DMS53 treated with DMSO at 0.1 percent for 48 hours (cell line): Measurements from ENCODE around the gene SMG9.

Experiments
- DNase-seq: peaks from one replicate; lab custom pipeline; 2025; ENCODE audit not compliant: unreplicated experiment; lab: John Stamatoyannopoulos, UW

Gene SMG9, protein sequence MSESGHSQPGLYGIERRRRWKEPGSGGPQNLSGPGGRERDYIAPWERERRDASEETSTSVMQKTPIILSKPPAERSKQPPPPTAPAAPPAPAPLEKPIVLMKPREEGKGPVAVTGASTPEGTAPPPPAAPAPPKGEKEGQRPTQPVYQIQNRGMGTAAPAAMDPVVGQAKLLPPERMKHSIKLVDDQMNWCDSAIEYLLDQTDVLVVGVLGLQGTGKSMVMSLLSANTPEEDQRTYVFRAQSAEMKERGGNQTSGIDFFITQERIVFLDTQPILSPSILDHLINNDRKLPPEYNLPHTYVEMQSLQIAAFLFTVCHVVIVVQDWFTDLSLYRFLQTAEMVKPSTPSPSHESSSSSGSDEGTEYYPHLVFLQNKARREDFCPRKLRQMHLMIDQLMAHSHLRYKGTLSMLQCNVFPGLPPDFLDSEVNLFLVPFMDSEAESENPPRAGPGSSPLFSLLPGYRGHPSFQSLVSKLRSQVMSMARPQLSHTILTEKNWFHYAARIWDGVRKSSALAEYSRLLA

DNA sequence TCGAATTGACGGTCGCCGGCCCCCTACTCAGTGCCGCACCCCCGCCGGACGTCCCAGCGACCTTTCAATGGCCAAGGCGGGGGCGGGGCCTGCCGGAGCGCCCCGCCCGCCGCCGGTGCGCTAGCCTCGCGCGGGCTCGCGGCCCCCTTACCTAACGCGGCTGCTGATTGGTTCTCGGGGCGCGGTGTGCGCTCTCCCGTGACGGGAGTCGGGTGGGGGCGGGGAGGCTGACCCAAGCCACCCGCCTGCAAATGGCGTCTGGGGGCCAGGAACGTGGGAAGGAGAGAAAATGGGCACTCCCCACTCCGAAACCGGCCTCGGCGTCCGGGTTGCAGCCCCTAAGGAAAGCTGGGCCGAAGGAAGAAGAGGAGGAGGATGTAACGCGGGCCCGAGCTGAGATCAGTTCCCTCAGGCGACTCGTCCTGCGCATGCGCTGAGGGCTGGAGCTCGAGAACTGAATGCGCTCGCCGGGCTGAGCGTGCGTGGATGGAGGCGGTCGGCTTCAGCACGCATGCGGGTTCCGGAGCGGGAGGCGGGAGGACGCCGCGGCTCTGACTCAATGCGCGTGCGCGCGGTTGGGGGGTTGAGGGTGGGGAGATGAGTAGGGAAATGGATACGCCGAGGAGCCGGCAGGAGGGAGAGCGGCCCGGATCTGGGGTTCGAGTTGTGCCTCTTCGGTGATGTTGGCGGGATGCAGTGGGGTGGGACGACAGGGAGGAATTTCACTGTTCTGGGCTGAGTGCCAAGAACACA lies at the start of gene SMG9:
Gene SMG9 (minus strand): TSS at position 460 of the 753 bp plus-strand sequence. CDS start 4,221 bp downstream, outside the sequence.
- peak; percentile 93 for DNase-seq

DNA sequence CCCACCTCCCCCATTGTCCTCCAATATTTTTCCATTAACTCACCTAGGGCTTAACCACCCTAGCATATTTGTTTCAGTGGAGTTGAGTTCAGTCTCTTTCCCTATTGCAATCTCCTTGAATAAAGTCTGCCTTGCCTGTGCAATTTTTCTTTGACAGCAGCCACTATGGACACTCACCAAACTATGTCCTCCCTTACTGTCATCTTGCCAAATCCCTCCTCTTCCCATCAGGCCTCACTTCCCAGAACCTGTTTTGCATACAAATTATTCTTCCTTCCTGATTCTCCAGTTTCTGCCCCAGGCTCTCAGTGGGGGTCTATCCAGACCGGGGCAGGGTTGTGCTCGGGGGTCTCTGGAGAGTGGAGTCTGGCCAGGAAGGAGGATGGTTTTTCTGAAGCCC lies 49.7 kb upstream of the SMG9 start:
- no peak for DNase-seq

GRCh38 chr19:43802216-43802951 lies 47.6 kb upstream of the SMG9 start, which contains the start of gene LYPD5:
LYPD5 (minus strand) TSS chr19:43802447; CDS start chr19:43802380, 67 bp downstream.
- DNase-seq, result no peak

DNA sequence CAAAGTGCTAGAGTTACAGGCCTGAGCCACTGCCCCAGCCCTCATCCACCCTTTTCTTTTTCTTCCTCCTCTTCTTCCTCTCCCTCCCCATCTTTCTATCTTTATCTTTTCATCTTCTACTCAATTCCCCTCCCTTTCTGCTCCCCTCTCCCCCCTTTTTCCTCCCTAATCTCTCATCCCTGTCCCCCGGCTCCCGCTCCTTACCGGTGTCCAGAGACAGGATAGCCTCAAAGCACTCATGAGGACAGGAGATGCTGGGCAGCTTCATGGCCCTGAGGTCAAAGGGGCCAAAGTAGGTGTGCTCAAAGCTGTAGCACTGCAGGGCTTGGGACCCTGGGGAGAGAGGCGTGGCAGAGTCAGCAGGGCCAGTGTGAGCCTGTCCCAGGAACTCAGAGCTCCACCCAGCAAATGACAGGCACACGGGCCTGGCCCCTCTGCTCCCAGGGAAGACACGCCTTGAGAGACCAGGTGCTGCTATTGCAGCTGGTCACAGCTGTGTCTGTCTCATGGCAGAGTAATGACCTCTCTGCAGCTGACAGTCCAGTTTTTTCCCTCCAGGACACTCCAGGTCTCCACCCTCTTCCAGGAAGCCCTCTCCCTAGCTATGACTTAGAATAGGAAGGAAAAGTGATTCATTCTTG lies 44.9 kb upstream of the SMG9 start:
- DNase-seq, result peak; percentile 35

- peak; percentile 52 for DNase-seq
Observed at GRCh38 chr19:43798546-43799409, 44.0 kb upstream of the SMG9 start.

- no peak for DNase-seq
Observed at GRCh38 chr19:43798026-43798545, 43.3 kb upstream of the SMG9 start.

- no peak for DNase-seq
Observed at GRCh38 chr19:43797556-43797955, 42.8 kb upstream of the SMG9 start.

- no peak for DNase-seq
Observed at GRCh38 chr19:43797118-43797517, 42.4 kb upstream of the SMG9 start.

DNA sequence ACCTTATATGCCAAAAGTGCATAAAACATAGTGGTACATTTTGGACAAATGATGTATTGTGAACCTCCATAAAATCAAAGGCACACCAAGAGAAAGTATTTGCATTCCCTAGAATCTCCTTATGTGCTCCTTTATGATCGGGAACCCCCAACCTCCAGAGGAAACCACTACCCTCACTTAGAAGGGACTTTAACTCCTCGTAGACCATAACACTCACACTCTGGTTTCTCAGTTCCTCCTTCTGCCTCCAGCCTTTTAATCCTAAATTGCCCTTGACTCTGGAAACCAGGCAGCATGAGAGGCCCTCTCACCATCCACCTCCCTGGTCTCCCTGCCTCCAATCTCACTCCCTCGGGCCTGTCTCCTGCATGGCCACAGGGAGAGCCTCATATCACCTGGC lies 35.8 kb upstream of the SMG9 start:
- DNase-seq, result no peak

GRCh38 chr19:43789029-43789428 lies 34.3 kb upstream of the SMG9 start:
- no peak for DNase-seq

DNA sequence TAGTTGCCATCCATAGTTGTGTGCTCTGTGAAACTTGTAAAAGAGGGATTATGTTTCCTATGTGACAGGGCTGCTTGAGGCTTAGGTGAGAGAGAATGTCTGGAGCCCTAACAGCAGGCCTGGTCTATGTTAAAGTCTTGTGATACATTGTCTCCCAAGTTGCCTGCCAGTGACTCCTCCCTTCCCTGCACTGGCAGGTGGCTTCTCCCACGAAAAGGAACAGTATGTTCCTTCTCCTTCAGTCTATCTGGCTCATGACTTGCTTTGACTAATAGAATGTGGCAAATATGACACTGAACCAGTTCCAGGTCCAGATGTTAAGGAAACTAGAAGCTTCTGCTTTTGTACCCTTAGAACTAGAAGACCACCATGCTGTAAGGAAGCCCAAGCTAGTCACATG lies 31.9 kb upstream of the SMG9 start:
- no peak for DNase-seq

GRCh38 chr19:43784981-43785808 lies 30.4 kb upstream of the SMG9 start:
- peak; percentile 46 for DNase-seq

GRCh38 chr19:43784241-43784980 lies 29.6 kb upstream of the SMG9 start:
- no peak for DNase-seq

DNA sequence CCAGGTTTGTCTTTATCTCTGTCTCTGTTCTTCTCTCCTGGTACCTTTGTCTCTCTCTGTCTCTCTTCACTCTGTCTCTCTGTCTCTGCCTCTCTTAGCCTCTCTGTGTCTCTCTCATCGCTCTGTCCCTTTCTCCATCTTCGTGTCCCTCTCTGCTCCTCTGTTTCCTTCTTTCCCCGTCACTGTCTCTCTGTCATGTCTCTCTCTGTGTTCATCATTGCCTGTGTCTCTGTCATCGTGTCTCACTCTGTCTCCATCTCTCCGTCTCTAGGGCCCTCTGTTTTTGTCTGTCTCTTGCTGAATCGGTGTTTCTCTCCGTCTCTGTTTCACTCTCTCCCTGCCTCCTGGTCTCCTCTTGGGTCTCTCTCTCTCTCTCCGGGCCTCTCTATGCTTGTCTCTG lies 28.9 kb upstream of the SMG9 start:
- no peak for DNase-seq

DNA sequence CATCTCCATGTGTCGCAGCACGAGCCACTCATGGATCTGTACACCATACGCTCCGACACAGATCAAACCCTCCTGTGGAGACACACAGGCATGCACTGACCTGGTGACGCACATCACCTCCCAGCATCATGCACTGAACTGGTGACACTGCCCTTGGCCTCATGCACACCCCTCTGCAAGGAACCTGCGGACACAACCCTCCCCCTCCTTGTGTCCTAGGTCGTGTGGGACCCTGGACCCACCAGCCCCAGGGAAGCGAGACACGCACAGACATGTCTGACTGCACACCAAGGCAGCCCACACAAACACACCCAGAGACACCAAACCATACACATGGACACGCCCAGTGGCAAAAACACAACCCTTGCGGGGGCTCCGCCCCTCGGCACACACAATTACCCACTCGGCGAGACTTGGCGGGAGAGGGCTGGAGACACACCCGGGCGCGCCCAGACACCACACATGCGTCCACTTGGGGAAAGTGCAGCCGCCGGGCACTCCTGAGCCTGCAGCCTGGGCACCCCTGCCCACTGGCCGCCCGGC lies 28.0 kb upstream of the SMG9 start:
- no peak for DNase-seq

- no peak for DNase-seq
Observed at GRCh38 chr19:43782311-43782660, 27.5 kb upstream of the SMG9 start.

- no peak for DNase-seq
Observed at GRCh38 chr19:43781630-43782310, 27.0 kb upstream of the SMG9 start.
